ENCODE measurements around the gene MRPL44. TPM values are rescaled to one million over a fixed set of nuclear protein-coding genes. Genes with fewer than 3 reads are reported as not detected.

The MRPL44 gene
- total and polyA plus RNA-seq, 11 donors: 20.7 to 54.2 (median 38.2) TPM

DNA sequence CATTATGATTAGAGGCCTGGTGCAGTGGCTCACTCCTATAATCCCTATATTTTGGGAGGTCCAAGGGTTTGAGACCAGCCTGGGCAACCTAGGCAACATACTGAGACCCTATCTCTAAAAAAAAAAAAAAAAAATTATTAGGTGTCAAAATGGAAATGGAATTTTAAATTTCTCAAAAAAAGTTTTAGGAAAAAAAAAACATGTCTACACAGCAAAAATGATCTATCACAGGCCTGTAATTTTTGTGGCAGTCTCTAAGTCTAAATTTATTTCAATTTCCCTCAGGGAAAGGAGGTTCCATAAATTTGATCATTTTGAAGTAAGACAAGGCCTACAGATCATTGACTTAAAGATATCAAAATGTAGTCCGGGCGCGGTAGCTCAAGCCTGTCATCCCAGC, 16.3 kb downstream of the MRPL44 start:
- DNase-seq: no peak
- intact Hi-C loops (cut with DNase I): loop anchor here in 5 of 10 donors (5.0 to 10.0 kb wide), 6 partner anchors 309 to 679 kb away; no protein-coding TSS in a partner anchor
- WGBS, 4 donors: 95 to 100% (median 96%) methylated on average over 3 of the region's 3 CpGs
- ATAC-seq: no peak
- H3K9me3 ChIP-seq: no peaks in the 10 kb centered on the region
- H3K27ac ChIP-seq: no peak overlapping the region
- no peak overlapping the region for H3K4me3 ChIP-seq
- peaks cover 0 to 28% (median 1%) of the 10 kb centered on the region in 9 donors for H3K36me3 ChIP-seq
- H3K27me3 ChIP-seq: no peaks in the 10 kb centered on the region
- TF ChIP-seq POLR2A (IDR thresholded peaks at IDR 0.05): no peak
- no peak for TF ChIP-seq CTCF (IDR thresholded peaks at IDR 0.05)
- H3K4me1 ChIP-seq: peaks cover 0 to 11% (median 0%) of the 10 kb centered on the region in 12 donors

DNA sequence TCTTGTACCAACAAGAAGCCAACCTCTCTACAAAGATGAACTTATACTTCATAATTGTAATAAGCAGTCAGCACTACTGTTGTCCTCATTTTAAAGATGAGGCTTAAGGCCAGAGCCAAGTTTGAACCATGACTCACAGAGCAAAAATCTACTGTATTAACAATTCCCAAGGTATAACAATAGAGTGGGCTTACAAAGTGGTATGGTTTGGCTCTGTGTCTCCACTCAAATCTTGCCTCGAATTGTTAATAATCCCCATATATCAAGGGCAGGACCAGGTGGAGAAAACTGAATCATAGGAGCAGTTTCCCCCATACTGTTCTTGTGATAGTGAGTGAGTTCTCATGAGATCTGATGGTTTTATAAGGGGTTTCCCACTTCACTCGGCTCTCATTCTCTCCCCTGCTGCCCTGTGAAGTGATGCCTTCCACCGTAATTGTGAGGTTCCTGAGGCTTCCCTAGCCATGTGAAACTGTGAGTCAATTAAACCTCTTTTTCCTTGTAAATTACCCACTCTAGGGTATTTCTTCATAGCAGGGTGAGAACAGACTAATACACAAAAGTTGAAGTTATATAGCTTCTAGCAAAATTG, 19.5 kb downstream of the MRPL44 start:
- intact Hi-C loops (cut with DNase I): loop anchor here in 1 of 10 donors (10.0 kb wide), 1 partner anchor 398 kb away; no protein-coding TSS in a partner anchor
- ATAC-seq (no peak), DNase-seq (no peak)
- TF ChIP-seq POLR2A (IDR thresholded peaks at IDR 0.05) (no peak), CTCF (IDR thresholded peaks at IDR 0.05) (no peak)
- Histone ChIP-seq H3K27ac (no peak overlapping the region), H3K27me3 (no peaks in the 10 kb centered on the region), H3K9me3 (no peaks in the 10 kb centered on the region), H3K36me3 (peaks cover 0 to 57% (median 0%) of the 10 kb centered on the region in 9 donors), H3K4me1 (no peaks in the 10 kb centered on the region), H3K4me3 (no peak overlapping the region)
- 59 to 79% (median 66%) methylated on average over 3 of the region's 3 CpGs for WGBS, 4 donors

DNA sequence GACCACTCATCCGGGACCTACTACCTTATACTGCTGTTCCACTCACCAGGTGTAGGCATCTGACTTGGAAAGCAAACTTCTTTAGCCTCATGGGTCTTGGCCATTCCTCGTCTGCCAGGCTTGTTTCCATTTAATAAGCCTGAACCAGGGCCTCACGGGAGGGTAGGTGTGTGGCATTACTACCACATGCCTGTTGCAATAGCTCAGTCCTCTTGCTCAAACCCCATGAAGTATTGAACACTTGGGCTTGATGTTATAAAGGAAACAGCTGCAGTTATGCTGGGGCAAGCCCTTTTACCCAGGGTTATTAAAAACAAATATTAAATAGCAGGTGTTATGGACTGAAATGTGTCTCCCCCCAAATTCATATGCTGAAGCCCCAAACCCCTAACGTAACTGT, 21.2 kb downstream of the MRPL44 start:
- no peak overlapping the region for H3K4me3 ChIP-seq
- H3K9me3 ChIP-seq: no peaks in the 10 kb centered on the region
- TF ChIP-seq POLR2A (IDR thresholded peaks at IDR 0.05) (no peak), CTCF (IDR thresholded peaks at IDR 0.05) (no peak)
- 90 to 92% (median 90%) methylated on average over 4 of the region's 4 CpGs for WGBS, 4 donors
- intact Hi-C loops (cut with DNase I): loop anchor here in 1 of 10 donors (10.0 kb wide), 1 partner anchor 396 kb away; no protein-coding TSS in a partner anchor
- no peaks in the 10 kb centered on the region for H3K27me3 ChIP-seq
- no peaks in the 10 kb centered on the region for H3K4me1 ChIP-seq
- peaks cover 0 to 71% (median 3%) of the 10 kb centered on the region in 9 donors for H3K36me3 ChIP-seq
- no peak overlapping the region for H3K27ac ChIP-seq
- ATAC-seq (no peak), DNase-seq (no peak)

GRCh38 chr2:223979730-223980396, 22.6 kb downstream of the MRPL44 start:
- TF ChIP-seq CTCF (IDR thresholded peaks at IDR 0.05) (no peak), POLR2A (IDR thresholded peaks at IDR 0.05) (no peak)
- Histone ChIP-seq H3K36me3 (peaks cover 0 to 83% (median 16%) of the 10 kb centered on the region in 9 donors), H3K9me3 (no peaks in the 10 kb centered on the region), H3K27me3 (no peaks in the 10 kb centered on the region), H3K4me3 (no peak overlapping the region), H3K27ac (no peak overlapping the region), H3K4me1 (no peaks in the 10 kb centered on the region)
- no peak for DNase-seq
- WGBS, 4 donors: 76 to 79% (median 78%) methylated on average over 2 of the region's 2 CpGs
- ATAC-seq: no peak
- intact Hi-C loops (cut with DNase I): loop anchor here in 2 of 10 donors (10.0 kb wide), 2 partner anchors 395 to 665 kb away; no protein-coding TSS in a partner anchor

Data from heart left ventricle (tissue), 16 donors.